HG03442 (cell line): ENCODE data around the gene CPVL.

Source experiments
- ATAC-seq: cut with Tn5 transposase; IDR thresholded peaks from one replicate; pipeline ENCODE4 v1.9.1; 2021; ENCODE audit warnings: mild to moderate bottlenecking, moderate library complexity; ENCODE audit not compliant: unreplicated experiment

The CPVL gene

DNA sequence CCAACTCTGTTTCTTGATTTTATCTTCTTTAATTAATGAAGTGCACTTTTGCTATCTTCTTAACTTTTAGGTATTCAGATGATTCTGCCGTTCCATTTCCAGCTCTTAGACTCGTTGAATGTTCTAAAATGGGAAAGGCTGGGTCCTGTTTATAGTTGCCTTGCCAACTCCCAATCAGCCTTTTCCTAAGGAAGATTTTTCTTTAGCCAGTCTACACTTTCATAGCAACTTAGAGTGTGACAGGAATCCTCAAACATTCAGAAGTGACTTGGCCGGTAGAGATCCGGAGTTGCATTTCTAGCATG is 165.2 kb downstream of the CPVL start:
- ATAC-seq: no peak

DNA sequence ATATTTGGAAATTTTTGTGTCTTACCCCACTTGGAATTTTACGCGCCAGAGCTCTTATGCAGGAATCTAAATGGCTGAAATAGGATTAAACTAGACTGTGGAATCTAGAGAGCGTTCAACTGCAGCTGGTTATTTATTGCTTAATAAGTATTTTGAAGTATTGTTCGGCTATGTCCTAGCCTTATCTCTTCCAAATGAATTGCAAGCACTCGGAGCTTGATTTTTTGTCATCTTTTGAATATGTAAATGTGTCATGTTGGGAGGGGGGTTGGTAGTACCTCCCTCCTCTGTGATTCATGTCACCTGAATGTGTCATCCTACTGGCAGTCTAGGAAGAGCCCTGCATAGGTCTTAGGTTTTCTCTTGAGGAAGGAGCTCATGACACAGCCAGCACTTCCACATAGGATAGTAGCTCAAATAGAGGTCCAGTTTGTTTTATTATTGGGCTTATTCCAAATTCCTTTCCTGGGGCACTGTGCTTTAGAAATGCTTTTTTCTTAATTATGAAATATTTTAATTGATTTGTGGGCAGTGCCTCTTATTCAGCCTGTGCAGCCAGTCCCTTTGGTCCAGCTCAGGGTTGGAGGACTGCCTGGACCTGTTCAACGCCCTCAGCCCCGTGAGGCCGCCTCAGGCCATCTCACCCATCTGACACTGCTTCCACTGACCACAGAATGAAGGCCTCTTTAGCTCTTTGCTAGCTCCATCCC is 165.7 kb downstream of the CPVL start:
- no peak for ATAC-seq

DNA sequence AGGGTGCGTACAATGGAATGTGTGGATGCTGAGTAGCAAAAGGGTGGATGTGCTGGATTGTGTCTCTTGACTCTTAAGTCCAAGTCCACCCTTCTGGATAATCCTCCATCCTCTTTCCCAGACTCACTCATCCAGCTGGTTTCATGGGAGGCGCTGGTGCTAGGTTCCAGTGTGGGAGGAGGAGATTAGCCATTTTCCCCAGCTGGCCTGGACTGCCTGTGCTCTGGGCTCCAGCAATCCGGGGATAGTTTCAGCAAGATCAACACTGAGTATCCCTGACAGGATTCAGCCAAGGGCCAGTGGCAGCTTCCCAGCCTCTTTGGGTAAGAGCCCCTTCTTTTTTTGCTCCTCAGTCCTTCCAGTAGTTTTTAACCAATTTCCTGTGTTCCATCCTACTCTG is 166.6 kb downstream of the CPVL start:
- ATAC-seq: no peak

DNA sequence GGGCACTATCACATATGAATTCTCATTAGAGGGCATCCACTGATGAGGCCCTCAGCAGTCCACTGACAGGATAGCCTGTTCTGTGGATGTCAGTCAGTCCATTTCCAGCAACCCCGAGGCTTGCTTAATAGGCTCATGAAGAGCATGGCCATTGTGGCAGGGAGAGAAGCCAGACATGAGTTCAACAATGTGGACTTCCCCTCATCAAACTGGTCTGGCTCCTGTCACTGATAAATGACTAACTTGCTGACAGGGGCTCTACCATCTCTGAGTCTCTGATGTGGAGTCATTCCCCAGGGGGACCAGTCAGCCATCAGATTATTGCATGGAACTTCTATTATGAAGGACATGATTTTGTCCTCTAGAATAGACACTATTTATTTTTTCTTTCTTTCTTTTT is 168.5 kb downstream of the CPVL start:
- no peak for ATAC-seq

DNA sequence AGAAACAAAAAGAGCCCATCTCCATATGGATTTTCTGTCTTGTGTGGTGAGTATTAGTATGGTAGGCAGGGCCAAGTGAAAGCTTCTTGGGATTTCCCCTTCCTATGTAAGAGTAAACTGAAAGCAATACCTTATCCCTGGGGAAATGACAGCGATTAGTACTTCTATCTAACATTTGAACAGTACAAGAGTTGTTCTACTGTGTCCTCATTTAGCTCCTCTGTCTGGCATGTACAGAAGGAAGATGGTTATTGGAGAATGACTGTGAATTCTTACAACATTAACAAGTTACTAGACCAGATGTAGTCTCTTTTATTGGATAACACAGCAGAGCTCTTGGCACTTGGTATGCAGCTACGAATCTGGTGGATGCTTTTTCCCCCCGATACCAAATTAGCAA is 170.3 kb downstream of the CPVL start:
- ATAC-seq: no peak

DNA sequence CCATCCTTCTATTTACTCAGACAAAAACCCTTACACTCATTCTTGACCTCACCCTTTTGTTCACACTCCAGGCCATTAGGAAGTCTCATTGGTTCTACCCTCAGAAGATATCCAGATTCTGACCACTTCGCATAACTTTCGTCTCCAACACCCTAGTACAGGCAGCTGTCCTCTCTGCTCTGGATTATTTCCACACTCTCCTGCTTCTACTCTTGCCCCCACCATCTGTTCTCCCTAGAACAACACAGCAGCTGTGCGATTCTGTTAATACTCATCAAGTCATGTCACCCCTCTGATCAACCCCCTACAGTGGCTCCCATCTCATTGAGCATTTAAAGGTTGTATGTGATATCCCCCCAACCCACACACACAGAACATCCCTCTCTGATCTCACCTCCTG is 172.7 kb downstream of the CPVL start:
- ATAC-seq: no peak

DNA sequence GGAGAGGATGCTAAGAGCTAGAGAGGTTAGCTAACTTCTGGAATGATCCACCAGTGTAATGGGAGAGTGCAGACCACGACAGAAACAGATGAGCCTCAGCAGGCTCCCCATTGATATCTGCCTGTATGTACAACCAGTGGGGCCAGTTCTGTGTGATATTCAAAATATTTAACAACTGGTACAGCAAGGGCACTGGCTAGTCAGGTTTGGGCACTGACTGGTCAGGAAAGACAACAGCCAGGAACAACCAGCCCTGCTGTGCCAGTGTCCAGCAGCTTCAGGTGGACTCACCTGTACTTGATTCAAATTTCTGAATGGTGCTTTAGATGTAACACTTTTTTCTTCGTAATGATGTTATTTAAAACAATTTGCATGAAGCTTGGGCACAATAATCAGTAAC is 182.3 kb downstream of the CPVL start:
- ATAC-seq: no peak

DNA sequence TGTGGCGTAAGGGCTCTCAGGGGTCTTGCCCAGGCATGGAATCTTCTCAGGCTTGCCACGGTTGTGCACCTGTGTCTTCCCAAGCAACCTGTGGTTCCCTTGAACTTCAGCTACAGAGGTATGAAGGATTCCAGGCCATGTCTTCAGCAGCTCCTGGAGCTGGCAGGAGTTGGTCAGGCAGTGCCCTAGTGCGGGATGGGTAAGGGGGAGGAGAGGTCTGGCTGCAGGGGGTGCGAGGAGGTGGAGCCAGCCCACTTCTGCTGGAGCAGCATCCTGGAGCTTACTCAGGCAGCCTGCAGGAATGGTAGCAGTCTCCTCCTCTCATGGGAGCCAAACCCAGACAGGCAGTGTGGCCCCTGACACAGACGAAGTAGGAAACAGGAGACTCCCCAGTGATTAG is 184.4 kb downstream of the CPVL start:
- ATAC-seq: no peak

DNA sequence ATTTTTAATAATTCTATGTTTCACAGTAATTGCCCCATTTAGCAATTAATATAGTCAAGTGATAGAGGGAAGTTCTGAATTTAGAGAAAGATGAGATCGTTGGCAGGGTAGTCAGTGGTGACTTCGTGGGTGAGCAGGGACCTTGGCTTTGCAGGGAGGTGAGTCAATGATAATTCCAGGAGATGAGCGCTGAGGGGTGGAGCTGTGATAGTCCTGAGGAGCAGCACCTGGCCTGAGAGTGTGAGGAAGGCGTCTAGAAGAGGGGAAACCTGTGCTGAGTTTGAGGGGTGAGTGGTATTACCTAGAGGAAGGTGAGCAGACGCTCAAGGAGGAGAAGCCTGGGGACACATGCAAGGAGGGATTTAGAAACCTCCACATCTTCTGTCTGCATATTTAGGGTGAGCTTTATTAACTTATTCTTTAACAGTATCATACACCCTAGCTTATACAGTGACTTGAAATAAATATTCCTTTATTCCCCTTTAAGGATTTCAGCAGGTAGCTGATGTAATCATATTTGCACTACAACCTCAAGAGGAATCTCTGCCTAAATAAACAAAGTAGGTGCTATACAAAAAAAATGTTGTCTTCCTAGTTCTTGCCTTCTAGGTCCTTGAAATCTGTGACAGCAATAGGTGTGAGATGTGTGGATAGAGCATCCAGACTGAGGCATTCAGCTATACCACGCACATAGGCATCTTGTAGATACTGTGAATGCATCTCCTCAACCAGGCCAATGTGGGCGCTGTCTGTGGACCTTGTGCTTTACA is 186.1 kb downstream of the CPVL start:
- no peak for ATAC-seq

DNA sequence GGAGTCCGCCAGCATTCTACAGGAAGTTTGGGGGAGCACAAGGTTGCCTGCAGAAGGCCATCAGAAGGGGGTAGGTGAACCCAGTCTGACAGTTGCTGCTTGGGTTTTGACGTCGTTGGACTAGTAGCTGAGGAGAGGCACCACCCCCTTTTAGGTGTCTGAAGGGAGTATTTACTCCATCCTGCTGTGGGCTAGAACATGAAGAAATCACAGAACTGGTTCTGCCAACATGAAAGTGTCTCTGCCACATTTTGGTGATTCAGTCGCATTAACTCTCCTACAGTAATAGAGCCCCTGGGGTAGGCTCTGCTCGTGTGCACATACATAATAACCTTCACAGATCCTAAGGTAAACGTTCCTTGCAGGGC is 187.4 kb downstream of the CPVL start:
- no peak for ATAC-seq

DNA sequence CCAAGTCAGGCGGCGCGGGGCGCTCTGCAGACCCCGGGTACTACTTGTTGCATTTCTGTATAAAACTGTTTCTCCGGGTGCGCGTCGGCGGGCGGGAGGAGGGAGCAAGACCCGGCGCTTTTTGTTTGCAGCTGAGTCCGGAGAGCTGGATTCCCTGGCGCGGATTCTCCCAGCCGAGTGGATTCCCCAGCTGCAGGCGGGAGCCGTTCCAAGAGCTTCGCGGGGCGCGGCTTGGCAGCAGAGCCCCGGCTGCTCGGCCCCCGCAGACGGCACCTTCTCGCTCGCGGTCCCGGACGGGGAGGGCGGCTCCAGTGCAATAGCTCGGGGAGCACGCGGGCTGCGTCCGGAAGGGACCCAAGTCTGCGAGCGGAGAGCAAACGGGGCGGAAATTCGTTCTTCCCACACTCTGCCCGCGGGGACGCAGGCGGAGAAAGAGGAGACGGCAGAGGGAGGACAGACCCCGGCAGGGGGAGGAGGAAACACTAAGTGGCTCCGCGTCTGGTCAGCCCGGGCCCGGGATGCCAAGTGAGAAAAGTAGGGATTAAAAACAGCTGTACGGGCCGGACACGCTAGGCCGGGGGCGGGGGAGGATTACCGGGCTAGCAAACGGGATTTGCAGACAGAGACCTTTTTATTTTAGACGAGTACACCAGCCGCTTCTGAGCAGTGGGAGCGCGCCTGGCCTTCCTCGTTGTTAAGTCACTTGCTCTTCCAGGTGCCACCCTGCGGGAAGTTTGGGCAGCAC is 187.9 kb downstream of the CPVL start, which contains the start of gene TRIL:
Gene TRIL (minus strand): TSS at position 96 of the 745 bp plus-strand sequence. CDS start 284 bp downstream, outside the sequence.
- no peak for ATAC-seq

DNA sequence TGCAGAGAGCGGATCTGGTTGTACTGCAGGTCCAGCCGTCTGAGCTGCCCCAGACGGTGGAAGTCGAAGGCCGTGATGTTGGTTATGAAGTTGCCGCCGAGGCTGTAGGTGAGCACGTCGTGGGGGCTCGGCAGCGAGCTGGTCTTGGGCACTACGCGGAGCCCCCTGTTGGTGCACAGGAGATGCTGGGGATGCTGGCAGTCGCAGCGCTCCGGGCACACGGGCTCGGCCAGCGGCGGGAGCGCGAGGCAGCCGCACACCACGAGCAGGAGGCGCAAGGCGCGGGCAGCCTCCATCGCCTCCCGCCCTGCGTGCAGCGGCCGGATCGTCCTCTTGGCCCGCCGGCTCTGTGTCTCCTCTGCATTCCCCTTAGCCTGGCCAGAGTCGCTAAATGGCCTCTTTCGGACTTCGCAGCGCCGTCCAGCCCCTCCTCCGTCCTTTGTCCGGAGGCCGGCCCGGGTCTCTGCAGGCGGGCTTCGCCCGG is 188.5 kb downstream of the CPVL start:
- no peak for ATAC-seq

DNA sequence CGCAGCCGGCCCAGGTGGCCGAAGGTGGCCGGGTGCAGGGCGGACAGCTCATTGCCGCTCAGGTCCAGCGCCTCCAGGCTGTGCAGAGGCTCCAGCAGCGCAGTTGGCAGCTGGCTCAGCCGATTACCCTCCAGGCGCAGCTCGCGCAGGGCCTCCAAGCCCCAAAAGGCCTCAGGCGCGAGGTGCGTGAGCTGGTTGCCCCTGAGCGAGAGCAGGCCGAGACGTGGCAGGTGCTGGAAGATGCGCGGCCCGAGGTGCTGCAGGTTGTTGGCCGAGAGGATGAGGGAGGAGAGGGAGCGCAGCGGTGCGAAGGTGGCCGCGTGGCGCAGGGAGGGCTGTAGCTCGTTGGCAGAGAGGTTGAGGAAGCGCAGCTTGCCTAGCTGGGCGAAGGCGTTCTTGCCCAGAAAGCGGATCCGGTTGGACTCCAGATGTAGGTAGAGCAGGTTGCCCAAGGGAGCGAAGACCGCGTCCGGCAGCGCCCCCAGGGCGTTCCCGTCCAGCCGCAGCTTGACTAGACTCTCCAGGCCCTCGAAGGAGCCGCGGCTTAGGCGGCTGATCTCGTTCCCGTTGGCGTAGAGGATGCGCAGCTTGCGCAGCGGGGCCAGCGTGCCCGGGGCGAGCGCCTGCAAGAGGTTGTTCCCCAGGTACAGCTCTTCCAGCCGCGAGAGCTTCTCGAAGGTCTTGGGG is 189.1 kb downstream of the CPVL start:
- no peak for ATAC-seq

DNA sequence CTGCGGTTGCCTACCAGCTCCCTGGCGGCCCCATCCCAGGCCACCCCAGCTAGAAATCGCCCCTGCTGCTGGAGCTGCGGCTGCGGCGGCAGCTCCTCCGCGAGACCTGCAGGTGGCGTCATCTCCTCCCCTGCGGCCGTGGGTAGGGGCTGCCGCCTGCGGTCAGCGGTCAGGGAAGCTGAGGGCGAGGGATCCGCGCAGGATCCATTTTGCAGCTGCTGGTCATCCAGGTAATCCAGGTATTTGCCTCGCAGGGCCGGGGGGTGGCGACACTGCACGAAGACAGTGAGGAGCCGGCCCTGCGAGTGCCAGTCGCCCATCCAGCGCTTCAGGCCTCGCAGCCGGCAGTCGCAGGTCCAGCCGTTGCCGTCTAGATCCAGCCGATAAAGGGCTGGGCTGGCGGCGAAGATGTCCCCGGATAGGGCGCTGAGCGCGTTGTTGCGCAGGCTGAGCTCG is 189.7 kb downstream of the CPVL start:
- no peak for ATAC-seq

DNA sequence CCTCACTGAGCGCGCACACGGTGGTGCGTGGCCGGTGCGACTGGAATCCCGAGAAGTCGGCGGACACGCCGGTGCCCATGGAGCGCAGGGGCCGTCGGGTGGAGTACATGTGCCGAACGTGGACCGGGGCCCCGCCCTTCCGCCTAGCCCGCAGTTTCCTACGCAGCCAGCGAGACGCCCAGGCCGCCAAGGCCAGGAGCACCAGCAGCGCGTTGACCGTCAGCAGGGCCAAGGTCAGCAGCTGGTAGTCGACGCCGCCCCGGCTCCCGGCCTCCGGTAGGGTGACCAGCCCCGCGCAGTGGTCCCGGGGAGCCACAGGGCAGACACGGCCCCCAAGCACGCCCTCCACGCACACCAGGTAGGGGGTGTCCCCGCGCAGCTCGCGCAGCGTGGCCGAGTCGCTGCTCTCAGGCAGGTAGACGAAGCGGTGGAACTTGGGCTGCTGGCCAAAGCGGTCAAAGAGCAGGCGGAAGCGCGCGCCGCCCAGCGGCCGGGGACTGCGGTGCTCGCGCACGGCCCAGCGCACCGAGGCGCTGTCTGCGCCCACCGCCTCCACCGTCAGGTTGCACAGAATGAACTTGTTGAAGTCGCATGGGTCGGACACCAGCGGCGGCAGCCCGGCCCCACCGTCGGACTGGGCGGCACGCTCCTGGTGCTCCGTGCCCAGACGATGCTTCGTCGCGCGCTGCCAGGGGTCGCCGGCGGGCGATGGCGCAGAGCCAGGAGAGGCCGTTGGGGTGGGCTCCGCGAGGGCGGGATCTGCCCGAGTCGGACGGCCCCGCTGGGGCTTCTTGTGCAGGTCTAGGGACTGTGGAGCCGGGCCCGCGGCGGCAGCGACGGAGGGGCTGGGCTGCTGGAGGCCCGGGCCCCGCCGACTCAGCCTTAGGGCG is 190.4 kb downstream of the CPVL start:
- ATAC-seq: no peak

DNA sequence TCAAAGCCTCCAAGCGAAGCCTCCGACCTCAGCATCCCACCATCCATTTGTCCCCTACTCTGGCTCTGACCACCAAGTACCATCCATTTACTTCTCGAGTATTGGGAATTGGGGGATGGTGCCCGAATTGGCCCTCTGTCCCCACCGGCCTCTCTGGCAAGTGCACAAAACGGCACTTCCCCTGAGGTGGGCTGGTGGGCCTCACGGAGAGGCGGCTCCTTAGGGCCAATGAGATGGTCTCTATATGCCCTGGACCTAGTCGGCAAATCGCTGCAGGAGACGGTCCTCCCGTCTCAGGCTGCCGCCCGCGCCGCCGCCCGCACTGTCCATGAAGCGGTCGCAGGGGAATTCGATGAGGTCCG is 191.0 kb downstream of the CPVL start:
- ATAC-seq: no peak

DNA sequence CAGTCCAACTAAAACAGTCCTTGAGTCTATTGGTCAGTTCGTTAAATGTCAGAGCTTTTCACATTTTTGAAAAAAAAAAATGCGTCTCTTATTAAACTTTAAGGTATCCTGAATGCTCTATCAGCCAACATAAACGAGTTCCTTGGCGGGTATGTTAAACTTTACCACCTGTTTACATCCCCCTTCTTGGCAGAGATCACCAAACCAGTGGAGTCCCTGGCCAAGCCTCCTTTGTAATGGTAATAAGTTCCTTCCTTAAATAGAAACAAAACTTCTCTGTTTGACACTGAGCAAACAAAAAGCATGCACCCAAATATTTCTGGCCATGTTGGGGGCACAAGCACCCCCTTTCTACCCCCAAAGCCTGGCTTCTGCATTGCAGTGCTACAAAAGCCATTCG is 191.4 kb downstream of the CPVL start:
- ATAC-seq: no peak

DNA sequence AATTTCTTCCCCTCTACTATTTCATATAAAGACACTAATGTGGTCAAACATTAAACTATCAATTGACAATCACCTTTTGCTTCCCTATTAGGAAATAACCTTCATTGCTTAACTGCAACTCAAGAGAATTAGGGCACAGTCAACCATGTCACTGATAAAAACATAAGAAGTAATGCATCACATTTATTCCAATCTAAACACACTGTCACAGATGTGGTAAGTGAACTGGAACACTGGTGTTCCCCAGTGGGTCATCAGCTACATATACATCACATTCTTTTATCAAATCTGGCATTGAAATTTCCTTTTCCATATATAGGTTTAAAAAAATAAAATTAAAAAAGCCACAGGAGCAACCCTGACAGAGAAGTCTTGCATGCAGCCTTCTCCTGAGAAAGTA is 191.9 kb downstream of the CPVL start:
- ATAC-seq: no peak

DNA sequence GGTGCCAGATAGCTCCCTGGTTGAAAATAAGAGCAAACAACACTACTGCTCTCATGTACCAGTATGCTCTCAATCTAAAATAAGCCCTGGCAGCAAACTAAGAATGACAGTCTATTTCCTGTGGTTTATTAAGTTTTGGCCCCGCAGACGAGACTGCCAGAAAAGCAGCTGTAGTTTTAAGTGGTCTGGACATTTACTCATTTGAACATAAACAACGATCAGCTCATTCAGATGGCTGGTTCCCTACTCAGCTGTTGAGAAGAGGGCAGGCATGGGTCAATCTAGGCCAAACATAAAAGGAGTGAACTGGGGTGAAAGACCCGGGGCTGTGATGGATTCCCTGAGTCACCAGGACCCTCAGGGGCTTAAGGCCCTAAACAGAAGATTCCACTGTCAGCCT is 192.7 kb downstream of the CPVL start:
- no peak for ATAC-seq
